GM12801 (cell line): Measurements from ENCODE around the gene BCL11A.

Experiments
- CTCF ChIP-seq: IDR thresholded peaks from one replicate; pipeline ENCODE4 v1.5.1; 2011; ENCODE audit warnings: control low read depth; ENCODE audit not compliant: insufficient read length; ENCODE audit errors: extremely low read depth

Gene BCL11A

GRCh38 chr2:60411295-60411694, 142.2 kb downstream of the BCL11A start:
- no peak for TF ChIP-seq CTCF

- no peak for TF ChIP-seq CTCF
Observed at GRCh38 chr2:60410456-60411146, 142.9 kb downstream of the BCL11A start.

GRCh38 chr2:60409531-60409871, 144.0 kb downstream of the BCL11A start:
- TF ChIP-seq CTCF, result no peak

- TF ChIP-seq CTCF, result no peak
Observed at GRCh38 chr2:60408811-60409530, 144.5 kb downstream of the BCL11A start.

GRCh38 chr2:60408207-60408606, 145.2 kb downstream of the BCL11A start:
- TF ChIP-seq CTCF, result no peak

- TF ChIP-seq CTCF, result no peak
Observed at GRCh38 chr2:60407398-60407797, 146.1 kb downstream of the BCL11A start.

GRCh38 chr2:60406192-60406591, 147.3 kb downstream of the BCL11A start:
- no peak for TF ChIP-seq CTCF
